C4-2B (cell line): ENCODE measurements around the gene CCSER1.

Source experiments
- H3K27ac ChIP-seq: fragments of 450-650 bp; 2 replicates; pipeline ENCODE4 v1.5.1; 2017
- ZFX ChIP-seq: fragments of 450-650 bp; IDR thresholded peaks from 2 replicates; pipeline ENCODE4 v1.6.1; 2017
- TF ChIP-seq, protein P1 (sequence below): fragments of 450-650 bp; conservative IDR thresholded peaks from 2 replicates; pipeline ENCODE4 v1.5.1; 2017; ENCODE audit warnings: mild to moderate bottlenecking

Gene CCSER1

DNA sequence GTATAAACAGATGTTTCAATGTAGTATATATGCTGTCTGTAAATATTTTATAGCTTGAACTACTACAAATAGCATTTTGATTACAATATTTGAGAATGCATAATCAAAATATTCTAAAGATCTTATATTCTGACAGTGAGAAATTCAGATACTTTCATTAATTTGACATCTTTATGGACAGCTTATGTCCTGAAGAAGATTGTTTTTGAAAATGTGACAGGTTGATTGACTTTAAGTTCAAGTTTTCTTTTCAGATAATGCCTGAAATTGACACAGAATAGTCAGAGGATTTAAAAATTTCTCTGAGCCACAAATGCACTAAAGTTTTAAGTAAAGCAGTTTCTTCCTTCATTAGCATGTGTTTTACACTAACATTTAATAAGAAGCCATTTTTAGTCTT is 799.8 kb downstream of the CCSER1 start:
- TF ChIP-seq ZFX, result no peak
- TF ChIP-seq, protein P1, sequence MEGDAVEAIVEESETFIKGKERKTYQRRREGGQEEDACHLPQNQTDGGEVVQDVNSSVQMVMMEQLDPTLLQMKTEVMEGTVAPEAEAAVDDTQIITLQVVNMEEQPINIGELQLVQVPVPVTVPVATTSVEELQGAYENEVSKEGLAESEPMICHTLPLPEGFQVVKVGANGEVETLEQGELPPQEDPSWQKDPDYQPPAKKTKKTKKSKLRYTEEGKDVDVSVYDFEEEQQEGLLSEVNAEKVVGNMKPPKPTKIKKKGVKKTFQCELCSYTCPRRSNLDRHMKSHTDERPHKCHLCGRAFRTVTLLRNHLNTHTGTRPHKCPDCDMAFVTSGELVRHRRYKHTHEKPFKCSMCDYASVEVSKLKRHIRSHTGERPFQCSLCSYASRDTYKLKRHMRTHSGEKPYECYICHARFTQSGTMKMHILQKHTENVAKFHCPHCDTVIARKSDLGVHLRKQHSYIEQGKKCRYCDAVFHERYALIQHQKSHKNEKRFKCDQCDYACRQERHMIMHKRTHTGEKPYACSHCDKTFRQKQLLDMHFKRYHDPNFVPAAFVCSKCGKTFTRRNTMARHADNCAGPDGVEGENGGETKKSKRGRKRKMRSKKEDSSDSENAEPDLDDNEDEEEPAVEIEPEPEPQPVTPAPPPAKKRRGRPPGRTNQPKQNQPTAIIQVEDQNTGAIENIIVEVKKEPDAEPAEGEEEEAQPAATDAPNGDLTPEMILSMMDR, result no peak
- no peak overlapping the region for H3K27ac ChIP-seq

DNA sequence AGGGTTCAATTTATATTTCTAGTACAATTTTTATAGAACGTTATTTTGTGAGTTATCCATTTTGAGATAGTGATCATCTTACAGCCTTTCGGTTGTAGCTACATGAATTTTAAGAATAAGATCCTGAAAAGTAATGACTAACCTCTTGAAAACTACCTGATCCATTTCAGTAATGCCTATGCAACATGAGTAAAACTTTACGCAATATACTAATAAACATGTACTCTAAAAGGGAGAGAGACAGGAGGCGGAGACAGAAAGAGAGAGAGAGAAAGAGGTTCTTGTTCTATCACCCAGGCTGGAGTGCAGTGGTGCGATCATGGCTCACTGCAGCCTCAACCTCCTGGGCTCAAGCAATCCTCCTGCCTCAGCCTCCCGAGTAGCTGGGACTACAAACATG is 816.1 kb downstream of the CCSER1 start:
- TF ChIP-seq ZFX, result no peak
- TF ChIP-seq, protein P1, result no peak
- peak overlapping the region; percentile 30; the same call in 1 of the 2 replicates for H3K27ac ChIP-seq

DNA sequence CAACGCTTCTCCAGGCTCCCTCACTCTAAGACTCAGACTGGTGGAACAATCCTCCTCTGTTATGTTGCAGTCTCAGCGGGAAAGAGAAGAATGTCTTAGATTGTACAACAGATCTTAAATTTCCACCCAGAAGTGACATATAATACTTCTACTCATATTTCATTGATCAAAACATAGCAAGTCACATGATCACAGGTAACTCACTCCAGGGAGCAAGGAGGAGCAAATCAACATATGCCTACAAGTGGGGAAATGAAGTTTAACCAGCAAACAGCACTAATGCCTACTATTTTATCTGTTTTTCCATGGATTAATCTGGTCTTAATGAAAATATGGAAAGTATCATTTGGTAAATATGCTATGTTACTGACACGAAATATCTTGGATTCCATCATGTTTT is 819.8 kb downstream of the CCSER1 start:
- no peak overlapping the region for H3K27ac ChIP-seq
- no peak for TF ChIP-seq ZFX
- TF ChIP-seq, protein P1, result no peak

DNA sequence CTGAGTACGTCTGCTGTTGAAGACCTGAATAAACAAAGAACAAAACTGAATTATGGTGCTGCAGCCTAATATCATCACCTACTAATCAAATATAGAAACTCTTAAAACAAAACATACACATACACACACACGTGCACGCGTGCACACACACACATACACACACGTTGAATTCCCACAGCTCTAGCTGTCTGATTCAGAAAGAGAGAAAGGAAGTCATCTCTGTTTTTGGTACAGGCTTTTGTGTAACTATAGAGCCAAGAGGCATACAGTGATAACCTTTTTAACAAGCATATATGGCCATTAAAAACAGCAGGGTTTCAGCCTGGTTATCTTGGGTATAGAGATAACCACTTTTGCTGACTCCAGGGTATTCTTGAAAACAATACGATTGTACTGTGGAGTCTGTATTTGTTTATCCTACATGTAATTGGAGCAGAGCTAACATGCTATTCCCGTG is 823.2 kb downstream of the CCSER1 start:
- TF ChIP-seq, protein P1, result no peak
- TF ChIP-seq ZFX, result no peak

DNA sequence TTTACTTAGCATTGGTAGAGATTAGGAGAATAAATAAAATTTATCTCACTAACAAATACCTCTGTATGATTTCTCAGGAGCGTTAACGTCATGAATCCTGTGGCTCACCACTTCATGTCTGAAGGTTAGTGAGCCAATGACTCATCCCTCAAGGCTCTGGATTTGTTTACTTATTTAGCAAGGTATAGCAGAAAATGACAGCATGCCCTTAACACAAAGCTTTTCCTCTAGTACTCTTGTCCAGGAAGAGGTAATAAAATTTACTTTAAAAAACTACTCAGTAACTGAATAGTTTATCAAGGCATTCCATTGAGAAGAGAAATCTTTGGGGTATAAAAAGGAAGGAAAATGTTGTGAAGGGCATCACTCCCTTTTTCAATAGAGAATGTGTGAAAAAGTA is 823.8 kb downstream of the CCSER1 start:
- no peak overlapping the region for H3K27ac ChIP-seq
- TF ChIP-seq ZFX, result no peak
- TF ChIP-seq, protein P1, result no peak

More for the DNA sequence above, 823.2 kb downstream of the CCSER1 start:
- no peak overlapping the region for H3K27ac ChIP-seq

DNA sequence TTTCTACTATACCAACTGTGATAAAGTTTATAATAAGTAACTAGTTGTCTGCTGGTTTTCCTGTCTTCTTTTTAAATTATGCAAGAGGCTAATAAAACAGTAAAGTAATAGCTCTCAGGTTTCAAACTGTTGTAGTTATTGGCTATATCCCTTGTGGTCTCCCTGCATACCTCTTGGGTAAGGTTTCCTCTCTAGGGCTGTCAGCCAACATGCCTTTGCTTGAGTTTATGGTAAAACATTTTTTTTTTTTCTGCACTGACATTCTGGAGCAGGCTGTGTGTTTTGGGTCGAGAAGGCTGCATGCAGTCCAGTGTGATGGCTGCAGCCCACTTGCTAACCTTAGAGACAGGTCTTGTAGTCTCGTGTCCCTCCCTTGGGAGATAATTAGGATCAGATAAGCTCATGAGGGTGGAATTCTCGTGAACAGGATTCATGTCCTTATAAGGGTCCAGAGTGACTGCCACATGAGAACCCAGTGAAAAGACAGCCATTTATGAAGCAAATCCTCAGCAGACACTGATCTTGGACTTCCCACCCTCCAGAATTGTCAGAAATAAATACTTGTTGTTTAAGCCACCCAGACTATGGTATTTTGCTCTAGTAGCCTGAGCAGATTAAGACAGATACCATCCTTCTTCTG is 831.2 kb downstream of the CCSER1 start:
- TF ChIP-seq, protein P1, result no peak
- TF ChIP-seq ZFX, result no peak
- no peak overlapping the region for H3K27ac ChIP-seq

DNA sequence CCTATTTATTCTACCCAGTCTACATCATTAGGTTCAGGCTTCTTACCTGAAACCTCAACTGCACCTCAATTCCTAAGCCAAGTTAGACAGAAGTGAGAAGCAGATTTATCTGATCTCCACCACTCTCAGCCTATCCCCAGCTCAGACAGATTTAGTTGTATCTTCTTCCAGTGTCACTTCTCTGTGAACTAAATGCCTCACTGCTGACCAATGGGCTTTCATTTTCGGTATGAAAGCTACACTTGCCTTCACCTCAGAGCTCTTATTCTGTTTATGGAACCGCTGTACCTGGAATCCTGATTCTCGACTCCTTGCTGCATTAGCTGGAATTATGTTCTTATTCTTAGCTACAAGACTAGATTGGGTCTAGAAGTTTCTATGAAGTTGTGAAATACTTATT is 833.2 kb downstream of the CCSER1 start:
- no peak for TF ChIP-seq ZFX
- TF ChIP-seq, protein P1, result no peak
- no peak overlapping the region for H3K27ac ChIP-seq
